HFFc6 (cell line): ENCODE data around the gene SPNS2. TPM values are rescaled to one million over a fixed set of nuclear protein-coding genes. Genes with fewer than 3 reads are reported as not detected.

Source experiments
- DNase-seq: peaks from one replicate; pipeline ENCODE4 v3.0.0-alpha.2; 2018
- H3K27ac Mint-ChIP-seq: 2 replicates; pipeline ENCODE4 v1.8.0; 2020; ENCODE audit warnings: mild to moderate bottlenecking, mixed read lengths
- H3K27me3 Mint-ChIP-seq: 2 replicates; pipeline ENCODE4 v1.8.0; 2021; ENCODE audit warnings: mild to moderate bottlenecking, moderate library complexity, mixed read lengths; ENCODE audit not compliant: insufficient read depth
- H3K36me3 Mint-ChIP-seq: 2 replicates; pipeline ENCODE4 v1.8.0; 2021; ENCODE audit warnings: low read depth, mixed read lengths
- H3K4me1 Mint-ChIP-seq: 2 replicates; pipeline ENCODE4 v1.8.0; 2020; ENCODE audit warnings: low read depth, mixed read lengths
- H3K4me3 Mint-ChIP-seq: 2 replicates; pipeline ENCODE4 v1.8.0; 2020; ENCODE audit warnings: mild to moderate bottlenecking, moderate library complexity, mixed read lengths
- H3K9me3 Mint-ChIP-seq: 2 replicates; pipeline ENCODE4 v1.8.0; 2020; ENCODE audit warnings: mild to moderate bottlenecking, mixed read lengths
- CTCF ChIP-seq: fragments of 200-600 bp; sonication (generic); IDR thresholded peaks from 2 replicates; pipeline ENCODE4 v1.5.0; 2021; ENCODE audit warnings: antibody characterized with exemption, mild to moderate bottlenecking
- total RNA-seq, 6 experiments: library from RNA; stranded (reverse); fragmentation: NEBNext Ultra II Directional; extraction: Animal tissue kit (Norgen Biotek cat#: 25700); gene quantifications; 2 replicates in 1 of 6; 3 replicates in 5 of 6; pipeline ENCODE4 v1.2.3, GENCODE V29; 2021

The SPNS2 gene
- total RNA-seq, 6 experiments from 2014 or later: not detected

GRCh38 chr17:4527566-4528125, 29.0 kb downstream of the SPNS2 start:
- Mint-ChIP-seq H3K36me3 (no peaks in the 10 kb centered on the region), H3K4me1 (no peaks in the 10 kb centered on the region), H3K4me3 (no peak overlapping the region), H3K27ac (no peak overlapping the region), H3K9me3 (no peaks in the 10 kb centered on the region), H3K27me3 (peaks cover 30% of the 10 kb centered on the region)
- no peak for TF ChIP-seq CTCF
- DNase-seq: no peak

GRCh38 chr17:4529533-4530152, 31.0 kb downstream of the SPNS2 start:
- no peak for TF ChIP-seq CTCF
- Mint-ChIP-seq H3K27ac (no peak overlapping the region), H3K27me3 (peaks cover 30% of the 10 kb centered on the region), H3K36me3 (no peaks in the 10 kb centered on the region), H3K9me3 (no peaks in the 10 kb centered on the region), H3K4me1 (no peaks in the 10 kb centered on the region), H3K4me3 (no peak overlapping the region)
- DNase-seq: no peak

- Mint-ChIP-seq H3K27me3 (peaks cover 28% of the 10 kb centered on the region), H3K27ac (no peak overlapping the region), H3K4me3 (no peak overlapping the region), H3K4me1 (no peaks in the 10 kb centered on the region), H3K9me3 (no peaks in the 10 kb centered on the region), H3K36me3 (no peaks in the 10 kb centered on the region)
- no peak for TF ChIP-seq CTCF
- no peak for DNase-seq
Observed at GRCh38 chr17:4530799-4531730, 32.4 kb downstream of the SPNS2 start.

- no peaks in the 10 kb centered on the region for H3K36me3 Mint-ChIP-seq
- no peak overlapping the region for H3K4me3 Mint-ChIP-seq
- peaks cover 20% of the 10 kb centered on the region for H3K27me3 Mint-ChIP-seq
- no peaks in the 10 kb centered on the region for H3K4me1 Mint-ChIP-seq
- TF ChIP-seq CTCF: no peak
- no peaks in the 10 kb centered on the region for H3K9me3 Mint-ChIP-seq
- no peak for DNase-seq
- no peak overlapping the region for H3K27ac Mint-ChIP-seq
Observed at GRCh38 chr17:4531988-4532736, 33.5 kb downstream of the SPNS2 start.

GRCh38 chr17:4532860-4533522, 34.3 kb downstream of the SPNS2 start:
- no peak overlapping the region for H3K4me3 Mint-ChIP-seq
- H3K36me3 Mint-ChIP-seq: no peaks in the 10 kb centered on the region
- peaks cover 19% of the 10 kb centered on the region for H3K27me3 Mint-ChIP-seq
- DNase-seq: no peak
- H3K4me1 Mint-ChIP-seq: no peaks in the 10 kb centered on the region
- TF ChIP-seq CTCF: no peak
- H3K27ac Mint-ChIP-seq: no peak overlapping the region
- H3K9me3 Mint-ChIP-seq: no peaks in the 10 kb centered on the region
